Measurements from ENCODE around the gene FLOT1. TPM values are rescaled to one million over a fixed set of nuclear protein-coding genes. Genes with fewer than 3 reads are reported as not detected.

FLOT1 gene
- total and polyA plus RNA-seq, 2 donors, result 67.1 to 157 TPM

DNA sequence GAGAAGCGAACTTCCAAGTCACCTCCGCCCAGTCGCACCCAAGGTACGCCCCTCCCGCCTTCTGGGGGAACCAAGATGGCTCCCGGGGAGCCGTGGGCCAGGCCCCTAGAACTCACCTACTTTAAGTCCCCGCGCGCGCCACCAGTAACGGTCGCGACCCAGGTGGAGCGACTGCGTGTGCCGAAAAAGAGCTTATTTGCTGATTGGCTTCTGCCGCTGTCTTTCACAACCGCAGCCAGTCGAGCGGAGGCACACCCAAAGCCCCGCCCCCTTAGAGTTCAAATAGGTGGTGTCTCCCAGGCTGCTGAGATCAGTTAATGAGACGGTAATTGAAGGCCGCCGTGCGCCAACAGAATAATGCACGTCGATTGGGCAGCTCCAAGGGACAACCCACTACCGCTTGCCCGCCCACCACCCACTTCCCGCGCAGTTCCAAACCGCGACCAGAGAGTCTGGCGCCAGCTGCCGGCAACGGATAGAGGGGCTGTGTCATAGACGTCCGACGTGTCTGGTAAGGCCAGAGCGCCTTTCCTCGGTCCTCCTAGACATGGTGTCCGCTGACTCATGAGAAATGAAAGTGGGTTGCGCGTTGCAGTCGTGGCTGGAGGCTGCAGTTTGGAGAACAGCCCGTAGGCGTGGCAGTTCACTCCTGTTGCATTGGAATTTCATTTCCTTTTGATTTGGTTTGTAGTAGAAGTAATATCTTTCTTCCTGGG is 25.2 kb downstream of the FLOT1 start, which contains the start of gene MDC1:
Gene MDC1, minus strand, starts transcription at position 153 of the 716 bp plus-strand sequence. CDS start 2,106 bp downstream, outside the sequence.
- Histone ChIP-seq H3K4me3 (ENCODE audit: low read length in 2 of 2) (peak within 1 kb of the TSS; percentile 64 to 69), H3K27me3 (ENCODE audit: control insufficient read depth in 2 of 2, insufficient read depth in 1 of 2, low read length in 1 of 2) (no peaks in the 10 kb centered on the region), H3K27ac (ENCODE audit: low read depth in 1 of 2, low read length in 1 of 2) (peak within 1 kb of the TSS; percentile 94 to 95), H3K36me3 (ENCODE audit: control insufficient read depth in 2 of 2, insufficient read depth in 2 of 2, low read length in 1 of 2) (peaks cover 18 to 38% of the 10 kb centered on the region in 2 donors), H3K4me1 (ENCODE audit: control insufficient read depth in 2 of 2, insufficient read depth in 2 of 2, low read length in 2 of 2) (peaks cover 20 to 67% of the 10 kb centered on the region in 2 donors), H3K9me3 (ENCODE audit: control insufficient read depth in 2 of 2, insufficient read depth in 1 of 2, low read length in 1 of 2) (peaks cover 0 to 9% of the 10 kb centered on the region in 2 donors)
- peak; percentile 93 to 100 (median 98) for DNase-seq (ENCODE audit: low read depth in 6 of 9, low spot score in 9 of 9)
- WGBS, result under 1% methylated on average over 48 of the region's 48 CpGs

- 10% methylated on average over 8 of the region's 8 CpGs for WGBS
- peaks cover 0 to 9% of the 10 kb centered on the region in 2 donors for H3K9me3 ChIP-seq (ENCODE audit: control insufficient read depth in 2 of 2, insufficient read depth in 1 of 2, low read length in 1 of 2)
- peaks cover 19 to 33% of the 10 kb centered on the region in 2 donors for H3K36me3 ChIP-seq (ENCODE audit: control insufficient read depth in 2 of 2, insufficient read depth in 2 of 2, low read length in 1 of 2)
- peaks cover 25 to 67% of the 10 kb centered on the region in 2 donors for H3K4me1 ChIP-seq (ENCODE audit: control insufficient read depth in 2 of 2, insufficient read depth in 2 of 2, low read length in 2 of 2)
- H3K27ac ChIP-seq (ENCODE audit: low read depth in 1 of 2, low read length in 1 of 2), result peak overlapping the region; percentile 94 to 95
- no peaks in the 10 kb centered on the region for H3K27me3 ChIP-seq (ENCODE audit: control insufficient read depth in 2 of 2, insufficient read depth in 1 of 2, low read length in 1 of 2)
- no peak for DNase-seq (ENCODE audit: low read depth in 6 of 9, low spot score in 9 of 9)
- H3K4me3 ChIP-seq (ENCODE audit: low read length in 2 of 2), result peak overlapping the region; percentile 64 to 69
Measured at GRCh38 chr6:30716879-30717128, 25.7 kb downstream of the FLOT1 start.

DNA sequence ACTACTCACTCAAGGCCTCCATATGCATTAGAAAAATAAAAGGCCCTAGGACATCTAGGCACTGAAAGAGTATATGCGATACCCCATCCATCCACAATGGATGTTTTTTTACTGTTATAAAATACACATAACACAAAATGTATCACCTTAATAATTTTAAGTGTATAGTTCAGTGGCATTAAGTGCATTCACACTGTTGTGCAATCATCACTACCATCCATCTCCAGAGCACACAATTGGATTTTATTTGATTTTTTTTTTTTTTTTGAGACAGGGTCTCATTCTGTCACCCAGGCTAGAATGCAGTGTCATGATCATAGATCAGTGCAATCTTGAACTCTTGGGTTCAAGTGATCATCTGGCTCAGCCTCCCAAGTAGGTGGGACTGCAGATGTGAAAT is 28.2 kb downstream of the FLOT1 start:
- H3K4me3 ChIP-seq (ENCODE audit: low read length in 2 of 2), result no peak overlapping the region
- H3K36me3 ChIP-seq (ENCODE audit: control insufficient read depth in 2 of 2, insufficient read depth in 2 of 2, low read length in 1 of 2), result peaks cover 16 to 45% of the 10 kb centered on the region in 2 donors
- WGBS, result 97% methylated on average over 1 of the region's 1 CpG
- peaks cover 0 to 7% of the 10 kb centered on the region in 2 donors for H3K9me3 ChIP-seq (ENCODE audit: control insufficient read depth in 2 of 2, insufficient read depth in 1 of 2, low read length in 1 of 2)
- no peak for DNase-seq (ENCODE audit: low read depth in 6 of 9, low spot score in 9 of 9)
- H3K27ac ChIP-seq (ENCODE audit: low read depth in 1 of 2, low read length in 1 of 2), result no peak overlapping the region
- peaks cover 31 to 72% of the 10 kb centered on the region in 2 donors for H3K4me1 ChIP-seq (ENCODE audit: control insufficient read depth in 2 of 2, insufficient read depth in 2 of 2, low read length in 2 of 2)
- H3K27me3 ChIP-seq (ENCODE audit: control insufficient read depth in 2 of 2, insufficient read depth in 1 of 2, low read length in 1 of 2), result no peaks in the 10 kb centered on the region

- DNase-seq (ENCODE audit: low read depth in 6 of 9, low spot score in 9 of 9), result no peak
- peak overlapping the region; percentile 48 to 70 for H3K27ac ChIP-seq (ENCODE audit: low read depth in 1 of 2, low read length in 1 of 2)
- no peak overlapping the region for H3K4me3 ChIP-seq (ENCODE audit: low read length in 2 of 2)
- peaks cover 0 to 7% of the 10 kb centered on the region in 2 donors for H3K9me3 ChIP-seq (ENCODE audit: control insufficient read depth in 2 of 2, insufficient read depth in 1 of 2, low read length in 1 of 2)
- peaks cover 24 to 57% of the 10 kb centered on the region in 2 donors for H3K36me3 ChIP-seq (ENCODE audit: control insufficient read depth in 2 of 2, insufficient read depth in 2 of 2, low read length in 1 of 2)
- no peaks in the 10 kb centered on the region for H3K27me3 ChIP-seq (ENCODE audit: control insufficient read depth in 2 of 2, insufficient read depth in 1 of 2, low read length in 1 of 2)
- H3K4me1 ChIP-seq (ENCODE audit: control insufficient read depth in 2 of 2, insufficient read depth in 2 of 2, low read length in 2 of 2), result peaks cover 31 to 54% of the 10 kb centered on the region in 2 donors
- 73% methylated on average over 7 of the region's 7 CpGs for WGBS
Measured at GRCh38 chr6:30712441-30712945, 30.0 kb downstream of the FLOT1 start.

GRCh38 chr6:30711758-30712380 is 30.6 kb downstream of the FLOT1 start:
- peaks cover 0 to 3% of the 10 kb centered on the region in 2 donors for H3K9me3 ChIP-seq (ENCODE audit: control insufficient read depth in 2 of 2, insufficient read depth in 1 of 2, low read length in 1 of 2)
- peaks cover 31 to 52% of the 10 kb centered on the region in 2 donors for H3K4me1 ChIP-seq (ENCODE audit: control insufficient read depth in 2 of 2, insufficient read depth in 2 of 2, low read length in 2 of 2)
- peak in 5 of 9 donors; percentile 33 to 83 (median 60) for DNase-seq (ENCODE audit: low read depth in 6 of 9, low spot score in 9 of 9)
- H3K27ac ChIP-seq (ENCODE audit: low read depth in 1 of 2, low read length in 1 of 2), result peak overlapping the region; percentile 48 to 70
- 18% methylated on average over 1 of the region's 1 CpG for WGBS
- H3K4me3 ChIP-seq (ENCODE audit: low read length in 2 of 2), result no peak overlapping the region
- no peaks in the 10 kb centered on the region for H3K27me3 ChIP-seq (ENCODE audit: control insufficient read depth in 2 of 2, insufficient read depth in 1 of 2, low read length in 1 of 2)
- peaks cover 30 to 64% of the 10 kb centered on the region in 2 donors for H3K36me3 ChIP-seq (ENCODE audit: control insufficient read depth in 2 of 2, insufficient read depth in 2 of 2, low read length in 1 of 2)

DNA sequence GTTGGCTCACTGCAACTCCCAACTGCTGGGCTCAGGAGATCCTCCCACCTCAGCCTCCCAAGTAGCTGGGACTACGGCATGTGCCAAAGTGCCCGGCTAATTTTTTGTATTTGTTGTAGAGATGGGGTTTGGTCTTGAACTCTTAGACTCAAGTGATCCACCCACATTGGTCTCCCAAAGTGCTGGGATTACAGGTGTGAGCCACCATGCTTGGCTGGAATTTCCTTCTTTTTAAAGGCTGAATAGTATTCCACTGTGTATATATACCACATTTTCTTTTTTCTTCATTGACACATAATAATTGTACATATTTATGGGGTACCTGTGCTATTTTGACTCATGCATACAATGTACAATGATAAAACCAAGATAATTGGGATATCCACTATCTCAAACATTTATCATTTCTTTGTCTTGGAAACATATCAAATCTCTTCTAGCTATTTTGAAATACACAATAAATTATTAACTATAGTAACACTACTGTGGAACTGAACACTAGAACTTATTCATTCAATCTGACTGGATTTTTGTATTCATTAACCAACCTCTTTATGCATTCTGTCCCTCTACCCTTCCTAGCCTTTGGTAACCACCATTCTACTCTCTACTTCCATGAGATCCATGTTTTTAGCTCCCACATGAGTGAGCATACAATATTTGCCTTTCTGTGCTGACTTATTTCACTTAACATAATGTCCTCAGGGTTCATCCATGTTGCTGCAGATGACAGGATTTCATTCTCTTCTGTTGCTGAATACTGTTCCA is 33.2 kb downstream of the FLOT1 start:
- H3K27ac ChIP-seq (ENCODE audit: low read depth in 1 of 2, low read length in 1 of 2), result no peak overlapping the region
- DNase-seq (ENCODE audit: low read depth in 6 of 9, low spot score in 9 of 9), result no peak
- H3K9me3 ChIP-seq (ENCODE audit: control insufficient read depth in 2 of 2, insufficient read depth in 1 of 2, low read length in 1 of 2), result no peaks in the 10 kb centered on the region
- no peak overlapping the region for H3K4me3 ChIP-seq (ENCODE audit: low read length in 2 of 2)
- H3K36me3 ChIP-seq (ENCODE audit: control insufficient read depth in 2 of 2, insufficient read depth in 2 of 2, low read length in 1 of 2), result peaks cover 46 to 65% of the 10 kb centered on the region in 2 donors
- H3K27me3 ChIP-seq (ENCODE audit: control insufficient read depth in 2 of 2, insufficient read depth in 1 of 2, low read length in 1 of 2), result no peaks in the 10 kb centered on the region
- peaks cover 24 to 34% of the 10 kb centered on the region in 2 donors for H3K4me1 ChIP-seq (ENCODE audit: control insufficient read depth in 2 of 2, insufficient read depth in 2 of 2, low read length in 2 of 2)
- 96% methylated on average over 2 of the region's 2 CpGs for WGBS

- H3K27ac ChIP-seq (ENCODE audit: low read depth in 1 of 2, low read length in 1 of 2), result no peak overlapping the region
- 97% methylated on average over 6 of the region's 6 CpGs for WGBS
- peaks cover 49 to 65% of the 10 kb centered on the region in 2 donors for H3K36me3 ChIP-seq (ENCODE audit: control insufficient read depth in 2 of 2, insufficient read depth in 2 of 2, low read length in 1 of 2)
- DNase-seq (ENCODE audit: low read depth in 6 of 9, low spot score in 9 of 9), result no peak
- no peak overlapping the region for H3K4me3 ChIP-seq (ENCODE audit: low read length in 2 of 2)
- no peaks in the 10 kb centered on the region for H3K9me3 ChIP-seq (ENCODE audit: control insufficient read depth in 2 of 2, insufficient read depth in 1 of 2, low read length in 1 of 2)
- peaks cover 11 to 17% of the 10 kb centered on the region in 2 donors for H3K4me1 ChIP-seq (ENCODE audit: control insufficient read depth in 2 of 2, insufficient read depth in 2 of 2, low read length in 2 of 2)
- no peaks in the 10 kb centered on the region for H3K27me3 ChIP-seq (ENCODE audit: control insufficient read depth in 2 of 2, insufficient read depth in 1 of 2, low read length in 1 of 2)
Measured at GRCh38 chr6:30707281-30707850, 35.1 kb downstream of the FLOT1 start.

GRCh38 chr6:30705620-30706019 is 36.9 kb downstream of the FLOT1 start:
- peaks cover 49 to 60% of the 10 kb centered on the region in 2 donors for H3K36me3 ChIP-seq (ENCODE audit: control insufficient read depth in 2 of 2, insufficient read depth in 2 of 2, low read length in 1 of 2)
- 98% methylated on average over 4 of the region's 4 CpGs for WGBS

More at GRCh38 chr6:30705620-30706019, 36.9 kb downstream of the FLOT1 start:
- Histone ChIP-seq H3K27ac (ENCODE audit: low read depth in 1 of 2, low read length in 1 of 2) (no peak overlapping the region), H3K9me3 (ENCODE audit: control insufficient read depth in 2 of 2, insufficient read depth in 1 of 2, low read length in 1 of 2) (no peaks in the 10 kb centered on the region), H3K4me3 (ENCODE audit: low read length in 2 of 2) (no peak overlapping the region), H3K27me3 (ENCODE audit: control insufficient read depth in 2 of 2, insufficient read depth in 1 of 2, low read length in 1 of 2) (no peaks in the 10 kb centered on the region), H3K4me1 (ENCODE audit: control insufficient read depth in 2 of 2, insufficient read depth in 2 of 2, low read length in 2 of 2) (no peaks in the 10 kb centered on the region)
- DNase-seq (ENCODE audit: low read depth in 6 of 9, low spot score in 9 of 9), result no peak
